SK-MEL-5 (cell line): Measurements from ENCODE around the gene SLC2A13. TPM values are rescaled to one million over a fixed set of nuclear protein-coding genes. Genes with fewer than 3 reads are reported as not detected.

Experiments
- DNase-seq: peaks from one replicate; pipeline ENCODE4 v3.0.0-alpha.2; 2016; ENCODE audit warnings: low read depth, low spot score
- in situ Hi-C: cut with HindIII; loops from 2 replicates; pipeline ENCODE4 v1.10.0; 2016; ENCODE audit warnings: low sequenced_read_pairs, high pct_unique_total_duplicates, low pct_unique_long_range_greater_than_20kb
- total RNA-seq: library from RNA; depleted of rRNA; stranded (reverse); fragments of >200 nt; shearing (Covaris generic); gene quantifications from 2 replicates; pipeline ENCODE4 v1.2.3, GENCODE V29; 2014

Gene SLC2A13
- total RNA-seq, 1 experiment from 2014 or later = 51.8 TPM

- no peak for DNase-seq
- in situ Hi-C loops = no loop called here
Observed at GRCh38 chr12:39988574-39988973, 117.3 kb downstream of the SLC2A13 start.

- in situ Hi-C loops = no loop called here
- no peak for DNase-seq
Observed at GRCh38 chr12:39986674-39987073, 119.2 kb downstream of the SLC2A13 start.

- in situ Hi-C loops = no loop called here
- DNase-seq = no peak
Observed at GRCh38 chr12:39984670-39985069, 121.2 kb downstream of the SLC2A13 start.

- DNase-seq = no peak
- in situ Hi-C loops = no loop called here
Observed at GRCh38 chr12:39975374-39975918, 130.4 kb downstream of the SLC2A13 start.

- in situ Hi-C loops = no loop called here
- no peak for DNase-seq
Observed at GRCh38 chr12:39972119-39972518, 133.8 kb downstream of the SLC2A13 start.

- no peak for DNase-seq
- in situ Hi-C loops = no loop called here
Observed at GRCh38 chr12:39971348-39971747, 134.5 kb downstream of the SLC2A13 start.

- in situ Hi-C loops = no loop called here
- no peak for DNase-seq
Observed at GRCh38 chr12:39966721-39967120, 139.2 kb downstream of the SLC2A13 start.

GRCh38 chr12:39966256-39966655 lies 139.6 kb downstream of the SLC2A13 start:
- in situ Hi-C loops = no loop called here
- no peak for DNase-seq

GRCh38 chr12:39959467-39959866 lies 146.4 kb downstream of the SLC2A13 start:
- DNase-seq = no peak
- in situ Hi-C loops = no loop called here

- DNase-seq = no peak
- in situ Hi-C loops = no loop called here
Observed at GRCh38 chr12:39959031-39959430, 146.8 kb downstream of the SLC2A13 start.

- peak; percentile 22 for DNase-seq
- in situ Hi-C loops = no loop called here
Observed at GRCh38 chr12:39958377-39958776, 147.5 kb downstream of the SLC2A13 start.

- DNase-seq = no peak
- in situ Hi-C loops = no loop called here
Observed at GRCh38 chr12:39956725-39957124, 149.2 kb downstream of the SLC2A13 start.

GRCh38 chr12:39946361-39947280 lies 159.3 kb downstream of the SLC2A13 start:
- in situ Hi-C loops = no loop called here
- DNase-seq = no peak

- no peak for DNase-seq
- in situ Hi-C loops = no loop called here
Observed at GRCh38 chr12:39937119-39937518, 168.8 kb downstream of the SLC2A13 start.

GRCh38 chr12:39935839-39936238 lies 170.0 kb downstream of the SLC2A13 start:
- in situ Hi-C loops = no loop called here
- no peak for DNase-seq

- no peak for DNase-seq
- in situ Hi-C loops = no loop called here
Observed at GRCh38 chr12:39935275-39935674, 170.6 kb downstream of the SLC2A13 start.

GRCh38 chr12:39931857-39932256 lies 174.0 kb downstream of the SLC2A13 start:
- in situ Hi-C loops = no loop called here
- DNase-seq = no peak

GRCh38 chr12:39931231-39931630 lies 174.7 kb downstream of the SLC2A13 start:
- in situ Hi-C loops = no loop called here
- no peak for DNase-seq

- in situ Hi-C loops = no loop called here
- DNase-seq = no peak
Observed at GRCh38 chr12:39930101-39930500, 175.8 kb downstream of the SLC2A13 start.
